CD4-positive, alpha-beta T cell (primary cell): ENCODE results near the gene TTC39B. TPM values are rescaled to one million over a fixed set of nuclear protein-coding genes. Genes with fewer than 3 reads are reported as not detected.
A peak's percentile ranks its signal among the peaks of the same experiment; 100 is the strongest.

Experiments used
- ATAC-seq: fragments of 200-7000 bp; cut with Tn5 transposase; one replicate; pipeline ENCODE4 v1.10.0; 2022; ENCODE audit warnings: mild to moderate bottlenecking; ENCODE audit not compliant: poor library complexity
- CTCF ChIA-PET: fragments of 350-600 bp; sonication (Branson Sonifier 250); formaldehyde crosslinking; loops from one replicate; lab custom pipeline; 2021; ENCODE audit warnings: antibody characterized with exemption, inconsistent platforms; lab: Charles Lee
- POLR2A ChIA-PET: fragments of 350-600 bp; sonication (Branson Sonifier 250); formaldehyde crosslinking; loops from one replicate; lab custom pipeline; 2021; ENCODE audit warnings: antibody characterized with exemption, inconsistent platforms; lab: Charles Lee
- DNase-seq, 14 experiments: peaks; one replicate each; pipeline ENCODE4 v3.0.0-alpha.2; 2013 to 2020; ENCODE audit warnings: mixed read lengths in 2 of 14
- H3K27ac ChIP-seq, 2 donors: one replicate each; pipeline versions ENCODE4 v1.5.1 to v1.7.0; 2013; ENCODE audit warnings: low read length in 2 of 2, low read depth in 1 of 2, mild to moderate bottlenecking in 1 of 2
- H3K27me3 ChIP-seq, 2 experiments: 1 replicate in 1 of 2; 2 replicates in 1 of 2; pipeline versions ENCODE4 v1.6.1 to v1.7.0; 2013; ENCODE audit warnings: low read length in 2 of 2, control low read depth in 1 of 2, mild to moderate bottlenecking in 1 of 2, moderate library complexity in 1 of 2; ENCODE audit not compliant: insufficient read depth in 2 of 2, control insufficient read depth in 1 of 2
- H3K36me3 ChIP-seq: one replicate; pipeline ENCODE4 v1.6.1; 2013; ENCODE audit warnings: low read length, control low read depth; ENCODE audit not compliant: insufficient read depth
- H3K4me1 ChIP-seq: one replicate; pipeline ENCODE4 v1.6.1; 2013; ENCODE audit warnings: low read length, control low read depth; ENCODE audit not compliant: insufficient read depth
- H3K4me3 ChIP-seq: one replicate; pipeline ENCODE4 v1.5.1; 2013; ENCODE audit warnings: mild to moderate bottlenecking, low read length, moderate library complexity
- H3K9me3 ChIP-seq, 2 experiments: 1 replicate in 1 of 2; 2 replicates in 1 of 2; pipeline versions ENCODE4 v1.6.1 to v1.7.0; 2013; ENCODE audit warnings: low read length in 2 of 2, mild to moderate bottlenecking in 2 of 2, control low read depth in 1 of 2, moderate library complexity in 1 of 2; ENCODE audit not compliant: control insufficient read depth in 1 of 2, insufficient read depth in 1 of 2
- H3K27ac Mint-ChIP-seq: one replicate; pipeline ENCODE4 v1.8.0; 2020; ENCODE audit warnings: mixed read lengths
- H3K27me3 Mint-ChIP-seq: one replicate; pipeline ENCODE4 v1.8.0; 2021; ENCODE audit warnings: mixed read lengths
- H3K36me3 Mint-ChIP-seq: one replicate; pipeline ENCODE4 v1.8.0; 2021; ENCODE audit warnings: low read depth, mixed read lengths
- H3K4me1 Mint-ChIP-seq: one replicate; pipeline ENCODE4 v1.8.0; 2021; ENCODE audit warnings: low read depth, mixed read lengths
- H3K4me3 Mint-ChIP-seq: one replicate; pipeline ENCODE4 v1.8.0; 2020; ENCODE audit warnings: mild to moderate bottlenecking, mixed read lengths
- H3K9me3 Mint-ChIP-seq: one replicate; pipeline ENCODE4 v1.8.0; 2020; ENCODE audit warnings: mixed read lengths
- intact Hi-C, 2 experiments: fragments of 100-400 bp; cut with DNase I in 1 of 2; cut with micrococcal nuclease in 1 of 2; formaldehyde crosslinking; loops; one replicate each; pipeline versions ENCODE4 v1.15.1 to v1.9.0; 2023 to 2025; cut with DNase I, micrococcal nuclease
- total RNA-seq, 174 experiments: library from RNA in 2 of 174; stranded (reverse) in 2 of 174; gene quantifications; one replicate each; pipeline ENCODE4 v1.2.3 and lab custom pipeline; 2021 to 2026
- TF ChIP-seq, protein P1 (sequence below): fragments of 200-600 bp; IDR thresholded peaks from one replicate; pipeline ENCODE4 v1.8.0; 2022; ENCODE audit warnings: antibody characterized with exemption, mild to moderate bottlenecking

The TTC39B gene
- total RNA-seq, 2 experiments from 2014 or later: 37.6 to 43.6 TPM

DNA sequence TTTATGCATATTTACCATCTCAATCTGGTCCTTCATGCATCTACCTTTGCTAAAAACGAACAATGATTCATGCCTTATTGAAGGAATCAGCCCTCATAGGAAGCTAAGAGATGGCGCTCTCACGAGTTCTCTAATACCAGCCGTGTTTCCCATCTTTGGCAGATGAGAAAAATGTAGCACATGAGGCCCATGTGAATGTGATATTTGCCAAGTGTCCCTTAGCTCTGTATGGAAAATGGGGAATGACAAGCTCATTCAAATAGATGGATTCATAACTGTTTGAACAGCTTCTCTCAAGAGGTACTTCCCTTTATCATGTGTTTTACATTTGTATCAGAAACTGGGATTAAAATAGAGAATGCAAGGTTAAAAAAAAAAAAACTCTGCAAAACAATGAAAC lies 66.1 kb downstream of the TTC39B start:
- CTCF ChIA-PET: no interaction called here
- H3K4me3 Mint-ChIP-seq: no peak overlapping the region
- Histone ChIP-seq H3K27me3 (no peaks in the 10 kb centered on the region), H3K4me1 (no peaks in the 10 kb centered on the region), H3K36me3 (no peaks in the 10 kb centered on the region), H3K27ac (no peak overlapping the region), H3K9me3 (peaks cover 10 to 27% of the 10 kb centered on the region in 2 experiments), H3K4me3 (no peak overlapping the region)
- POLR2A ChIA-PET: no interaction called here
- H3K4me1 Mint-ChIP-seq: peaks cover 47% of the 10 kb centered on the region
- H3K36me3 Mint-ChIP-seq: peaks cover 86% of the 10 kb centered on the region
- no peak overlapping the region for H3K27ac Mint-ChIP-seq
- intact Hi-C loops: no loop called here
- ATAC-seq (no peak), DNase-seq (no peak)
- TF ChIP-seq, protein P1, sequence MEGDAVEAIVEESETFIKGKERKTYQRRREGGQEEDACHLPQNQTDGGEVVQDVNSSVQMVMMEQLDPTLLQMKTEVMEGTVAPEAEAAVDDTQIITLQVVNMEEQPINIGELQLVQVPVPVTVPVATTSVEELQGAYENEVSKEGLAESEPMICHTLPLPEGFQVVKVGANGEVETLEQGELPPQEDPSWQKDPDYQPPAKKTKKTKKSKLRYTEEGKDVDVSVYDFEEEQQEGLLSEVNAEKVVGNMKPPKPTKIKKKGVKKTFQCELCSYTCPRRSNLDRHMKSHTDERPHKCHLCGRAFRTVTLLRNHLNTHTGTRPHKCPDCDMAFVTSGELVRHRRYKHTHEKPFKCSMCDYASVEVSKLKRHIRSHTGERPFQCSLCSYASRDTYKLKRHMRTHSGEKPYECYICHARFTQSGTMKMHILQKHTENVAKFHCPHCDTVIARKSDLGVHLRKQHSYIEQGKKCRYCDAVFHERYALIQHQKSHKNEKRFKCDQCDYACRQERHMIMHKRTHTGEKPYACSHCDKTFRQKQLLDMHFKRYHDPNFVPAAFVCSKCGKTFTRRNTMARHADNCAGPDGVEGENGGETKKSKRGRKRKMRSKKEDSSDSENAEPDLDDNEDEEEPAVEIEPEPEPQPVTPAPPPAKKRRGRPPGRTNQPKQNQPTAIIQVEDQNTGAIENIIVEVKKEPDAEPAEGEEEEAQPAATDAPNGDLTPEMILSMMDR: no peak
- H3K9me3 Mint-ChIP-seq: peaks cover 23% of the 10 kb centered on the region
- H3K27me3 Mint-ChIP-seq: no peaks in the 10 kb centered on the region

DNA sequence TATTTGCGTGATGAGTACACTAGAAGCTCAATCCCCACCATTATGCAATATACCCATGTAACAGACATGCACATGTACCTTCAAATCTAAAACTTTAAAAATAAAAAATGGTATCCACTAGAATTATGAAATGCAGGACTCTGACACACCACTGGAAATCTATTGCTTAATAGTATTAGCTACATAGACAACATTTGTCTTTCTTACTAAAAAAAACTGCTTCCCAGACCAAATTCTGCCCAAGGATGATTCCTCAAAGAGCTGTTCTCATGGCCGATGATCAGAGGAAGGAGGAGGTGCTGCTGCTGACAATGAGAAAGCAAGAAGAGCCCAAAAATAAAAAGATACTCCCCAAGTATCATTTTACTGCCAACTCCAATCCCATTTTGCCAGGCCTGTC lies 67.2 kb downstream of the TTC39B start:
- no peak overlapping the region for H3K27ac ChIP-seq
- POLR2A ChIA-PET: no interaction called here
- no peak for ATAC-seq
- DNase-seq: no peak
- CTCF ChIA-PET: interaction anchor here (0.9 kb wide), 1 partner anchor 9 kb away, joined by 3 read pairs; no protein-coding TSS in a partner anchor
- no peak overlapping the region for H3K4me3 ChIP-seq
- Mint-ChIP-seq H3K27ac (peak overlapping the region; percentile 14), H3K27me3 (no peaks in the 10 kb centered on the region), H3K4me1 (peaks cover 44% of the 10 kb centered on the region), H3K9me3 (peaks cover 27% of the 10 kb centered on the region), H3K36me3 (peaks cover 84% of the 10 kb centered on the region), H3K4me3 (no peak overlapping the region)
- intact Hi-C loops: no loop called here
- H3K27me3 ChIP-seq: no peaks in the 10 kb centered on the region
- no peaks in the 10 kb centered on the region for H3K4me1 ChIP-seq
- no peaks in the 10 kb centered on the region for H3K36me3 ChIP-seq
- TF ChIP-seq, protein P1: no peak
- peaks cover 10 to 37% of the 10 kb centered on the region in 2 experiments for H3K9me3 ChIP-seq

DNA sequence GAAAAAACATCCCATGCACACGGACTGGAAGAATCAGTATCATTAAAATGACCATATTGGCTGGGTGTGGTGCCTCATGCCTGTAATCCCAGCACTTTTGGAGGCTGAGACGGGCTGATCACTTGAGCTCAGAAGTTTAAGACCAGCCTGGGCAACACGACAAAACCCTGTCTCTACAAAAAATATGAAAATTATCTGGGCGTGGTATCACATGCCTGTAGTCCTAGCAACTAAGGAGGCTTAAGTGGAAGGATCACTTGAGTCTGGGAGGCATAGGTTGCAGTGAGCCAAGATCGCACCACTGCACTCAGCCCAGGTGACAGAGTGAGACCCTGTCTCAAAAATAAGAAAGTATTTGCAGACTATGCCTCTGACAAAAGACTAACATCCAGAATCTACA lies 68.4 kb downstream of the TTC39B start:
- TF ChIP-seq, protein P1: no peak

More for the DNA sequence above, 68.4 kb downstream of the TTC39B start:
- Mint-ChIP-seq H3K9me3 (peaks cover 27% of the 10 kb centered on the region), H3K4me1 (peaks cover 35% of the 10 kb centered on the region), H3K27ac (no peak overlapping the region), H3K27me3 (no peaks in the 10 kb centered on the region), H3K36me3 (peaks cover 76% of the 10 kb centered on the region), H3K4me3 (no peak overlapping the region)
- no peaks in the 10 kb centered on the region for H3K4me1 ChIP-seq
- ATAC-seq (no peak), DNase-seq (no peak)
- H3K9me3 ChIP-seq: peaks cover 10 to 37% of the 10 kb centered on the region in 2 experiments
- CTCF ChIA-PET: no interaction called here
- no peaks in the 10 kb centered on the region for H3K36me3 ChIP-seq
- H3K27me3 ChIP-seq: no peaks in the 10 kb centered on the region
- no peak overlapping the region for H3K4me3 ChIP-seq
- intact Hi-C loops: no loop called here
- no peak overlapping the region for H3K27ac ChIP-seq
- POLR2A ChIA-PET: no interaction called here
